ENCODE data around the gene NHLRC4. TPM values are rescaled to one million over a fixed set of nuclear protein-coding genes. Genes with fewer than 3 reads are reported as not detected.

The NHLRC4 gene
- total and polyA plus RNA-seq, 9 of the 15 experiments (the other 6 are each of a cell fraction or from before 2014, with no cell fraction given), result 0.24 to 3.7 (median 1.3) TPM; not detected in 2

- Histone ChIP-seq H3K4me1 (replicated peaks in 1 of 2; ENCODE audit: control insufficient read depth in 2 of 2, insufficient read depth in 2 of 2, low read length in 2 of 2) (peaks cover 0 to 86% of the 10 kb centered on the region in 2 experiments; a peak in 2 of 5 replicates), H4K20me1 (replicated peaks; ENCODE audit: control insufficient read depth, insufficient read depth, low read length) (no peaks in the 10 kb centered on the region), H3K79me2 (ENCODE audit: control insufficient read depth, insufficient read depth, low read length) (no peaks in the 10 kb centered on the region), H3K27me3 (ENCODE audit: control insufficient read depth in 2 of 2, insufficient read depth in 2 of 2, low read length in 2 of 2) (peaks cover 3 to 17% of the 10 kb centered on the region in 2 experiments; a peak in 4 of 5 replicates), H2AFZ (ENCODE audit: low read depth, low read length) (no peak overlapping the region), H3K9me1 (ENCODE audit: control insufficient read depth, insufficient read depth, low read length) (no peaks in the 10 kb centered on the region), H3K27ac (ENCODE audit: extremely low read depth, low read depth, low read length) (no peak overlapping the region), H3K9ac (ENCODE audit: insufficient read depth in 1 of 2, low read depth in 2 of 2, low read length in 2 of 2) (no peak overlapping the region), H3K36me3 (ENCODE audit: control insufficient read depth, insufficient read depth, low read length) (peaks cover 8% of the 10 kb centered on the region; the same call in 1 of the 3 replicates), H3K4me3 (no peak overlapping the region), H3K9me3 (replicated peaks; ENCODE audit: control insufficient read depth, insufficient read depth, low read depth, low read length) (no peaks in the 10 kb centered on the region), H3K4me2 (ENCODE audit: insufficient read depth, low read length) (no peak overlapping the region)
- no peak for TF ChIP-seq DNMT1 (IDR thresholded peaks at IDR 0.05)
- no peak for TF ChIP-seq HDGF (IDR thresholded peaks at IDR 0.05)
- TF ChIP-seq RBM34 (IDR thresholded peaks at IDR 0.05; ENCODE audit: borderline replicate concordance, insufficient read depth, low read length), result no peak
- TF ChIP-seq ZFX (CRISPR knock-in tag; IDR thresholded peaks at IDR 0.05), result no peak
- TF ChIP-seq HMG20A (CRISPR knock-in tag; conservative IDR thresholded peaks at IDR 0.05), result no peak
- 0 out of 2 replicates have a peak, but pooled peaks have one; percentile 12 for TF ChIP-seq TFAP4 (CRISPR knock-in tag; IDR thresholded peaks at IDR 0.05; ENCODE audit: borderline replicate concordance)
- peak; percentile 17 for ATAC-seq
- WGBS (ENCODE audit: insufficient coverage, low coverage, missing lambda C conversion rate), result 29% methylated on average over 17 of the region's 22 CpGs
- ChIA-PET POLR2A (interaction anchor here (0.6 to 1.0 kb wide), 2 partner anchors 31 to 1001 kb away, joined by 3 read pairs; partner anchors contain the start of gene CAPN15), CTCF (ENCODE audit: low intra/inter-chr PET ratio) (no interaction called here)
- no peak for DNase-seq (ENCODE audit: extremely low read depth in 1 of 4, low spot score in 3 of 4)
- in situ Hi-C loops (cut with MboI), result no loop called here
- FAIRE-seq, result no peak
- no TSS peak for BruUV-seq (replicated peaks)
- intact Hi-C loops (cut with micrococcal nuclease), result no loop called here
Observed at GRCh38 chr16:558298-559020, 8.3 kb upstream of the NHLRC4 start.
